Measurements from ENCODE around the gene CNOT6L. TPM values are rescaled to one million over a fixed set of nuclear protein-coding genes. Genes with fewer than 3 reads are reported as not detected.
"Not testable (repeated sequence)": the region's sequence is repeated elsewhere in the genome, so short reads cannot be mapped to it uniquely, and the experiment has no call there.

CNOT6L gene
- 10 to 100 TPM; 14.8 to 17.7 TPM for total RNA-seq
- 1 to 10 TPM; 4.4 to 6.2 TPM for polyA plus RNA-seq

DNA sequence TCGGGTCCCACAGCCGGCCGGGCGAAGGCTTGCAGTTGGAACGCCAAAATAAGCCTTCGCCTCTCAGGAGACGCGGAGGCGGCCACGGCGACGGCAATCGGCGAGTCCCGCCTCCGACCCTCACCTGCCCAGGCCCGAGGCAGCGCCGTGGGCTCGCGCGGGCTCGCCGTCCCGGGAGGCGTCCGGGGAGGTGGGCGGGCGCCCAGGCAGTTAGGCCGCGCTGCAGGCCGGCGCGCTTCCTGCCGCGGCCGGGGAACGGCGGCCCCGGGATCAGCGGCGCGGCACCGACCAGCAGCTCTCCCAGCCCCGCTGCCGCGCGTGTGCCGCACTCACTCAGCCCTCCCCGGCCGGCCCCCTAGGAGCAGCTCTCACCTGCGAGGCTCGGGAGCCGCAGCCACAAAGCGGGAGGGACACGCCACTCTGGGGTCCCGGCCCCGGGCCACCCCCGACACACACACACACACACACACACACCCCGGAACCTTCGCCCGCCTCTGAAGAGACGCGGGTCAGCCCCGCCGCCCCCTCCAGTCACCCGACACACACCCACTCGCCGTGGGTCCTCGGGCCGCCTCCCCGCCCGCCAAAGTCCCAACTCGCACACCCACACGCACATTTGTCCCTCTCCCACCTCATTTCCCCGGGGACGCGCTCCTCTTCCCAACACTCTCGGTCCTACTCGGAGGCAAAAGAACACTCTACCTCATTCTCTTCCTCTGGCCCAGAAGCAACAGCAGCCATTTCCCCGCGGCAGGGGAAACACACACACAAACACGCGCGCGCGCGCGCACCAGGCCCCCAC is at the start of gene CNOT6L:
Gene CNOT6L, minus strand, starts transcription at position 767 of the 802 bp plus-strand sequence. Its CDS starts 60 bp downstream, at position 707.
- TF ChIP-seq YY1 (IDR thresholded peaks at IDR 0.05), result peak; percentile 42
- no peak for TF ChIP-seq RAD21 (IDR thresholded peaks at IDR 0.05)
- H3K9ac ChIP-seq (ENCODE audit: low read depth in 1 of 2, low read length in 2 of 2), result peak within 1 kb of the TSS; percentile 98 to 99
- WGBS, result under 1% methylated on average over 89 of the region's 89 CpGs

DNA sequence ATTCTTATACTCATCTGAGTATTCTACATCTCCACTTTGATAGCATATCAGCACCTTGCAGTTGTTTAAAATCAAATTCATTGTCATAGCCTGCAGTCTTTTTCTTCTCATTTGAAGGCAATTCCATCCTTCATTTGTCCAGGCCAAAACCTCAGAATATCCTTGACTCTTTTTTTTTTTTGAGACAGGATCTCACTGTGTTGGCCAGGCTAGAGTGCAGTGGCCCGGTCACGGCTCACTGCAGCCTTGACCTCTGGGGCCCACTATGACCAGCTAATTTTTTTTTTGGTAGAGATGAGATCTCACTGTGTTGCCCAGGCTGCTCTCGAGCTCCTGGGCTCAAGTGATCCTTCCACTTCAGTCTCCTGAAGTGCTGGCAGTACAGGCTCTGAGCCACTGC is 46.1 kb upstream of the CNOT6L start:
- H3K9me3 ChIP-seq (ENCODE audit: control insufficient read depth in 4 of 4, low read length in 3 of 4), result no peaks in the 10 kb centered on the region
- 94% methylated on average over 3 of the region's 3 CpGs for WGBS
- no peak for DNase-seq (ENCODE audit: low spot score)
- no peak overlapping the region for H3K27ac ChIP-seq (ENCODE audit: low read depth in 1 of 2, low read length in 2 of 2)
- TF ChIP-seq NR2F2 (IDR thresholded peaks at IDR 0.05) (no peak), TAF1 (conservative IDR thresholded peaks at IDR 0.05) (no peak), GABPA (IDR thresholded peaks at IDR 0.05 in 1 of 2, conservative IDR thresholded peaks at IDR 0.05 in 1 of 2) (no peak), EGR1 (IDR thresholded peaks at IDR 0.05; ENCODE audit: low read depth in 2 of 2) (no peak), RXRA (IDR thresholded peaks at IDR 0.05) (no peak), HNF4G (IDR thresholded peaks at IDR 0.05) (no peak), RAD21 (IDR thresholded peaks at IDR 0.05) (no peak), FOXA2 (IDR thresholded peaks at IDR 0.05) (no peak), JUND (IDR thresholded peaks at IDR 0.05) (no peak)
- TF ChIP-seq, protein P1, sequence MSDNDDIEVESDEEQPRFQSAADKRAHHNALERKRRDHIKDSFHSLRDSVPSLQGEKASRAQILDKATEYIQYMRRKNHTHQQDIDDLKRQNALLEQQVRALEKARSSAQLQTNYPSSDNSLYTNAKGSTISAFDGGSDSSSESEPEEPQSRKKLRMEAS (IDR thresholded peaks at IDR 0.05), result no peak
- TF ChIP-seq, protein P2, sequence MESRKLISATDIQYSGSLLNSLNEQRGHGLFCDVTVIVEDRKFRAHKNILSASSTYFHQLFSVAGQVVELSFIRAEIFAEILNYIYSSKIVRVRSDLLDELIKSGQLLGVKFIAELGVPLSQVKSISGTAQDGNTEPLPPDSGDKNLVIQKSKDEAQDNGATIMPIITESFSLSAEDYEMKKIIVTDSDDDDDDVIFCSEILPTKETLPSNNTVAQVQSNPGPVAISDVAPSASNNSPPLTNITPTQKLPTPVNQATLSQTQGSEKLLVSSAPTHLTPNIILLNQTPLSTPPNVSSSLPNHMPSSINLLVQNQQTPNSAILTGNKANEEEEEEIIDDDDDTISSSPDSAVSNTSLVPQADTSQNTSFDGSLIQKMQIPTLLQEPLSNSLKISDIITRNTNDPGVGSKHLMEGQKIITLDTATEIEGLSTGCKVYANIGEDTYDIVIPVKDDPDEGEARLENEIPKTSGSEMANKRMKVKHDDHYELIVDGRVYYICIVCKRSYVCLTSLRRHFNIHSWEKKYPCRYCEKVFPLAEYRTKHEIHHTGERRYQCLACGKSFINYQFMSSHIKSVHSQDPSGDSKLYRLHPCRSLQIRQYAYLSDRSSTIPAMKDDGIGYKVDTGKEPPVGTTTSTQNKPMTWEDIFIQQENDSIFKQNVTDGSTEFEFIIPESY (IDR thresholded peaks at IDR 0.05), result no peak
- TF ChIP-seq, protein P3, sequence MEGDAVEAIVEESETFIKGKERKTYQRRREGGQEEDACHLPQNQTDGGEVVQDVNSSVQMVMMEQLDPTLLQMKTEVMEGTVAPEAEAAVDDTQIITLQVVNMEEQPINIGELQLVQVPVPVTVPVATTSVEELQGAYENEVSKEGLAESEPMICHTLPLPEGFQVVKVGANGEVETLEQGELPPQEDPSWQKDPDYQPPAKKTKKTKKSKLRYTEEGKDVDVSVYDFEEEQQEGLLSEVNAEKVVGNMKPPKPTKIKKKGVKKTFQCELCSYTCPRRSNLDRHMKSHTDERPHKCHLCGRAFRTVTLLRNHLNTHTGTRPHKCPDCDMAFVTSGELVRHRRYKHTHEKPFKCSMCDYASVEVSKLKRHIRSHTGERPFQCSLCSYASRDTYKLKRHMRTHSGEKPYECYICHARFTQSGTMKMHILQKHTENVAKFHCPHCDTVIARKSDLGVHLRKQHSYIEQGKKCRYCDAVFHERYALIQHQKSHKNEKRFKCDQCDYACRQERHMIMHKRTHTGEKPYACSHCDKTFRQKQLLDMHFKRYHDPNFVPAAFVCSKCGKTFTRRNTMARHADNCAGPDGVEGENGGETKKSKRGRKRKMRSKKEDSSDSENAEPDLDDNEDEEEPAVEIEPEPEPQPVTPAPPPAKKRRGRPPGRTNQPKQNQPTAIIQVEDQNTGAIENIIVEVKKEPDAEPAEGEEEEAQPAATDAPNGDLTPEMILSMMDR (IDR thresholded peaks at IDR 0.05; ENCODE audit: low read depth, low read length, missing input control), result no peak
- TF ChIP-seq, protein P4, sequence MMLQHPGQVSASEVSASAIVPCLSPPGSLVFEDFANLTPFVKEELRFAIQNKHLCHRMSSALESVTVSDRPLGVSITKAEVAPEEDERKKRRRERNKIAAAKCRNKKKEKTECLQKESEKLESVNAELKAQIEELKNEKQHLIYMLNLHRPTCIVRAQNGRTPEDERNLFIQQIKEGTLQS (IDR thresholded peaks at IDR 0.05), result no peak
- no peak overlapping the region for H3K9ac ChIP-seq (ENCODE audit: low read depth in 1 of 2, low read length in 2 of 2)
- peaks cover 3 to 15% (median 6%) of the 10 kb centered on the region in 4 donors for H3K4me1 ChIP-seq (ENCODE audit: control insufficient read depth in 4 of 4, insufficient read depth in 4 of 4, low read length in 3 of 4)
- H3K27me3 ChIP-seq (ENCODE audit: control insufficient read depth in 4 of 4, insufficient read depth in 4 of 4, low read length in 3 of 4), result no peaks in the 10 kb centered on the region
- no peak overlapping the region for H3K4me3 ChIP-seq (ENCODE audit: low read depth in 1 of 3, low read length in 3 of 3)
- peaks cover 0 to 2% (median 0%) of the 10 kb centered on the region in 4 donors for H3K36me3 ChIP-seq (ENCODE audit: control insufficient read depth in 4 of 4, insufficient read depth in 3 of 4, low read depth in 1 of 4, low read length in 3 of 4)

More for the DNA sequence above, at the start of gene CNOT6L:
- H3K27me3 ChIP-seq (ENCODE audit: control insufficient read depth in 4 of 4, insufficient read depth in 4 of 4, low read length in 3 of 4), result no peaks in the 10 kb centered on the region
- no peaks in the 10 kb centered on the region for H3K36me3 ChIP-seq (ENCODE audit: control insufficient read depth in 4 of 4, insufficient read depth in 3 of 4, low read depth in 1 of 4, low read length in 3 of 4)
- H3K4me3 ChIP-seq (ENCODE audit: low read depth in 1 of 3, low read length in 3 of 3), result peak within 1 kb of the TSS; percentile 86 to 98 (median 94)
- peak within 1 kb of the TSS; percentile 99 to 100 for H3K27ac ChIP-seq (ENCODE audit: low read depth in 1 of 2, low read length in 2 of 2)
- DNase-seq (ENCODE audit: low spot score), result peak; percentile 75
- H3K9me3 ChIP-seq (ENCODE audit: control insufficient read depth in 4 of 4, low read length in 3 of 4), result no peaks in the 10 kb centered on the region
- peaks cover 2 to 46% (median 32%) of the 10 kb centered on the region in 4 donors for H3K4me1 ChIP-seq (ENCODE audit: control insufficient read depth in 4 of 4, insufficient read depth in 4 of 4, low read length in 3 of 4)

DNA sequence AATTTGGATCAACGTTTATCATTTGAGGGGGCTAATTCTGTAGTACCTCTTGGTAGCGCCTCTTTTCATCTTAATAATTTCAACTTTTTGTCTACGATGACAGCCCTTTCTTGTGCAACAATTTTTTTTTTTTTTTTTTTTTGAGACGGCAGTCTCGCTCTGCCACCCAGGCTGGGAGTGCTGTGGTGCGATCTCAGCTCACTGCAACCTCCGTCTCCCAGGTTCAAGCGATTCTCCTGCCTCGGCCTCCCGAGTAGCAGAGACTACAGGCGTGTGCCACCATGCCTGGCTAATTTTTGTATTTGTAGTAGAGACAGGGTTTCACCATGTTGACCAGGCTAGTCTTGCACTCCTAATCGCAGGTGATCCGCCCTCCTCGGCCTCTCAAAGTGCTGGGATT is 44.2 kb upstream of the CNOT6L start:
- not testable (repeated sequence) for DNase-seq (ENCODE audit: low spot score); H3K9me3 ChIP-seq (ENCODE audit: control insufficient read depth in 4 of 4, low read length in 3 of 4); H3K27me3 ChIP-seq (ENCODE audit: control insufficient read depth in 4 of 4, insufficient read depth in 4 of 4, low read length in 3 of 4); H3K36me3 ChIP-seq (ENCODE audit: control insufficient read depth in 4 of 4, insufficient read depth in 3 of 4, low read depth in 1 of 4, low read length in 3 of 4)
- Histone ChIP-seq H3K4me3 (ENCODE audit: low read depth in 1 of 3, low read length in 3 of 3) (peak overlapping the region; percentile 63 to 94 (median 89)), H3K9ac (ENCODE audit: low read depth in 1 of 2, low read length in 2 of 2) (peak overlapping the region; percentile 98 to 100), H3K27ac (ENCODE audit: low read depth in 1 of 2, low read length in 2 of 2) (peak overlapping the region; percentile 91 to 96), H3K4me1 (ENCODE audit: control insufficient read depth in 4 of 4, insufficient read depth in 4 of 4, low read length in 3 of 4) (peaks cover 3 to 15% (median 6%) of the 10 kb centered on the region in 4 donors)
- WGBS, result 30% methylated on average over 14 of the region's 14 CpGs

All from liver (tissue), 9 donors.